Measurements from ENCODE around the gene EGLN3.

EGLN3 gene

DNA sequence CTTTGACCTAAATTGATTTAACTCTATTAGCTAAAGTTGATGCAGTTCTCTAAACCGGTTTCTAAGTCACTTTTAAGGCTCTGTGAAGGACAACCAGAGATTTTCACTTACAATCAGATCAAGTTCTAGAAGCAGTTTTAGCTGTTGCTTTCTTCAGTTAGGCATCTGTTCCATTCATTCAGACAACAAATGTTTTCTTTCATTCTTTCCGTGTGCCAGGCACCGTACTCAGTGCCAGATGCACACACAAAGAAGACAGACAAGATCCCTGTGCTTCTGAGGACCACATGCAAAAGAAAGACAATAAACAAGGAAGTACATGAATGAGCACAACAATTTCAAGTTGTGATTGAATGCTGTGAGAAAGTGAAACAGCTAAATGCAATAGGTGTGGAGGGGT, 11.1 kb upstream of the EGLN3 start:
- no peak for DNase-seq (ENCODE audit: low read depth in 2 of 2)

DNA sequence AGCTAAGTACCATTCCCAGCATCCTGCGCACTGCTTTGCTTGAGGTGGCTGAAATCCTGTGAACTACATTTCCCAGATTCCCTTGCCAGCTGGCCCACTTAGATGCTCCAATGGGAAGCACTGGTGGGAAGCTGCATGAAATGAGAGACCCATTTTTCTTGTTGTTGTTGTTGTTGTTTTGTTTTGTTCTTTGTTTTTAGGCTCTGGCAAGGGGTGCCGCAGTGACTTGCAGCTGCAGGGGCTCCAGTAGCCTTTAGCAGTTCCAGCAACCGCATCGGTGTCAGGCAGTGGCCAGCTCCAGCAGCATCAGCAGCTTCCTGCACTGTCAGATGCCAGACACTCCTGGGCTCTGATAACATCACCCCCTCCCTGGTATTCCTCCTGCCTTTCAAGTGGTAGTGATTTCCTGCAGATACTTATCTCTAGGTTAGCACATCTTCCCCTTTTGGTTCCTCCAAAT, 8.8 kb upstream of the EGLN3 start:
- DNase-seq (ENCODE audit: low read depth in 2 of 2) = no peak

DNA sequence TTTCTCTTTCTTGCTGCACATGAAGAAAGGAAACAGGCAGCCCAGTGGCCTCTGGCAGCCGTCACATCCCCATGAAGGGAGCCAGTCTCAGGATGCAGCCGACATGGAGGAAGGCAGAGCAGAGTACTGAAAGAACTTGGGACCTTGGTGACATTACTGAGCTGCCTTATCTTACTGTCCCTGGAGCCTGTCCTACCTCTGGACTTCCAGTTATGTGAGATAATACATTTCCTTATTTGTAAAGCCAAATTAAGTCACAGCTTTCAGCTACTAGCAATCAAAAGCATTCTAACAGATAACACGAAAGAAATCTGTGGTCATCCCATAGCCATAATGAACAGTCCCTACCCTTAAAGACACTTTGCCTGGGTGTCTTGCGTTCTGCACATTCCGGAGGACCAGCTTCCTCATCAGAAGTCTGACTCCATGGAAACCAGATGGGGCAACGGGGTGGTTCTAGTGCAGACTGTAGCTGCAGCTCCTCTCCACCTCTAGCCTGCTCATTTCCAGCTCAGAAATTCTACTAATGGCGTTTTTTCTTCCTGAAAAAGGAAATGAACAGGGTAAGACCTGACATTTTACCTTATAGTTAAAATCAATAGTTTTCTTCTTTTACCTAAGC, 7.8 kb upstream of the EGLN3 start:
- no peak for DNase-seq (ENCODE audit: low read depth in 2 of 2)

DNA sequence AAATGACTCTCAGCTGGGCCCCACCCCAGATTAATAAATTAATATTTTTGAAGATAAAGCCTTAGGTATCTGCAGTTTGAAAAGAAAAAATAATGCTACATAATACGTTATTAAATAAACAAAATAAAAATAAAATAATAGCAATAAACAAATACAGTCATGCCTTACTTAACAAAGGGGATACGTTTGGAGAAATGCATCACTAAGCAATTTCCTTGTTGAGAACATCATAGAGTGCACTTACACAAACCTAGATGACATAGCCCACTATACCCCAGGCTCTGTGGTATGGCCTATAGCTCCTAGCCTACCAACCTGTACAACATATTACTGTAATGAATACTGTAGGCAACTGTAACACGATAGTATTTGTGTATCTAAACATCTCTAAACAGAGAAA, 7.1 kb upstream of the EGLN3 start:
- DNase-seq (ENCODE audit: low read depth in 2 of 2) = no peak

DNA sequence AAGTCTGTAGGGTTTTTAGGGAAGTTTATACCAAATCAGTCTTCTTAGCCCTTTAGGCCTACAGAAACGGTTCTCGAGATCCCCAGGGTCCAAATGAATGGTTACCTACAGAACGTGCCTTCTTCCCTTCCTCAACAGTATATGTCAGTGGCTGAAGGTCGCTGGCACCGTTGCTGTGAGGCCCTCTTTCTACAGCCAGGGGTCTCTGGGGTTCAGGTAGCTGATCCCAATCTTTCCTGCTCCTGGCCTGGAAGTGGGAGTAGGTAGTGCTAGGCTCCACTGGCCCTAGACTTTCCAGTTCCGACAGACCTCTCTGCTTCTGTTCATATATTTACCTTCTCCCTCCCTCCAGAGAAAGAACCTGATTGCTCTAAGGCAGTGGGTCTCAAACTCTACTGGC, 6.4 kb upstream of the EGLN3 start:
- DNase-seq (ENCODE audit: low read depth in 2 of 2) = no peak

DNA sequence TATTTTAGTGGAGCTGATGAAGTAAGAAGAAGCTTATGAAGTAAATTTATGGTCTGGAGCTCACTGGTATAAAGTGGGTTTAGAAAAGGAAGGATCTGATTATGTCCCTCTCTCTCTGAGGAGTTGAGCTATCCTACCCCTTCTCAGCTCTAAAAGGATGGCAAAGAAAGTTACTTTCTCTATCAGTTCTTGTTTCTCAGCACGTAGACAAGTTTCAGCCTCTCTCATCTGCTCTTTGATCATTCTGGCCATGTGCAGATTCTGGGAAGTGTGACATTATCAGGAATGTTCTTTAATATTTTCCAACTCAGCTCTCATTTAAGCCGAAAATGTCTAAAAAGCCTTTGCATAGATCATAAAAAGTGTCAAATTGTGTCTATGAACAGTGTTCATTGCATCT, 5.8 kb upstream of the EGLN3 start:
- DNase-seq (ENCODE audit: low read depth in 2 of 2) = no peak

DNA sequence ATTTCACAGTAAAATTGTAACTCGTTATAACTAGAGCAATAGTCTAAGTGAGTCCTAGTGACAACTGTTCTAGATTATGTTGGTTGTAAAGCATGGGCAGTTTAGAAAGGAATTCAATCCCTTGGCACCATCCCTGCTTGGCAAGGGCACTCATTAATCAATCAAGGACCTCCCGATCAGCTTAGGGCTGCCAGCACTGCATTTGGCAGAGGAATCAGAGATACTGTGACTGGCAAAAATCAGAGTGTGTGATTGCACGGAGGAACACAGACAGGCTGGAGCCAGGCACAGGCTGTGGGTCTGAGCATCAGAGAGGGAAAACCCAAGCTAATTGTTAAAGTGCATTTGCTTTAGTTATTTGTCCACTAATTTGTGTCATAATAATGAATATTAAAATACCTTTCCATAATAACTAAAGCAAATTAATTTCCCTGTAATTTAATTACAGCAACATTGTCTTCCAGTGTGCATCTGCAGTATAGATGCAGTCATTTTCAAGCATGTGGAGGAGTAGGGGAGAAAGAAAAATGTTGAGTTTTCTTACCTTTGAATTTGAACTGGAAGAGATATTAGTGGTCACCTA, 3.2 kb upstream of the EGLN3 start:
- DNase-seq (ENCODE audit: low read depth in 2 of 2) = no peak

DNA sequence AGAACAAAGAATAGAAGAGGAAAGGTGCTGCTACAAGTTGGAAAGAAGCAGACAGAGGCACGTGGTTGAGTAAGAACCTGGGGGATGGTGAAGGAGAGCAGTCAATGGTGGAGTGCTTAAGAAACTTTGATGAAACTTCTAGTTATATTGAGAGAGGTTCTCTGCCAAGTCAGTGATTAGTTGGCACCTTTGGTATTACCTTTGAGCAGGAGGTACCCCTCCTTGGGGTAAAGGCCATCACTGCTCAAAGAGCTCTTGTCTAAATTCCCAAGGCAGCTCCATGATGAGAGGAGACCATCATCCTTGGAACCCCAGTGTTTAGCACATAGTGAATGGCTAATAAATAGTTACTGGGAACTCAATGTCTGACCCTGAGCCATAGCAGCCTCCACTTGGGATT, 1.7 kb upstream of the EGLN3 start:
- DNase-seq (ENCODE audit: low read depth in 2 of 2) = no peak

DNA sequence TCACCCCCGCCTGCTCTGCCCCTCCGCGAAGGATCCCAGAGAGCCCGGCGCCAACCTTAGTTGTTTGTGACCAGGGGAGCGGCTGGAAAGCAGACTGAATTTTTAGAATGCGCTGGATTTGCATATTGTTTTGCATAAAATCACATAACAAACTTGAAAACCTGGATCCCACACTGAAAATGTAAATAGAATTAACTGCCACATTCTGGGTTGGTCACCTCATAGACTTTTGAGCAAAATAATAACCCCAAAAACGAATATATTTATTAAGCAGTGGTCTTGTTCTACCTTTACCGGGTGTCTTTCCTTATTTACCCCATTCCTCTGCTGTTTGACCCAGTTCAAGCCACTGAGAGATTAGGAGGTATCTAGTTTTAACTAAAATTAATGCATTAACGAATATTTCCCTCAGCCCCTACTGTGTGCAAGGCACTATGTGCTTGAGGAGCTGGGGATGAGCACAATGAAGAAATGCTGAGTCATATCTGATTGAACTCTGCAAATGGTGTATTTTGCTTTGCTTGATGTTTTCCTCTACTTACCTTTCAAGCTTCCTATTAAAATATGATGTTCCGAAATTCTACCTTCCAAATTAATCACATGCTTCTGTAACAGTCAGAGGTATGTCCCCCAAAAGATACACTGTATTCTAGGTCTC, 438 bp upstream of the EGLN3 start:
- DNase-seq (ENCODE audit: low read depth in 2 of 2) = no peak

DNA sequence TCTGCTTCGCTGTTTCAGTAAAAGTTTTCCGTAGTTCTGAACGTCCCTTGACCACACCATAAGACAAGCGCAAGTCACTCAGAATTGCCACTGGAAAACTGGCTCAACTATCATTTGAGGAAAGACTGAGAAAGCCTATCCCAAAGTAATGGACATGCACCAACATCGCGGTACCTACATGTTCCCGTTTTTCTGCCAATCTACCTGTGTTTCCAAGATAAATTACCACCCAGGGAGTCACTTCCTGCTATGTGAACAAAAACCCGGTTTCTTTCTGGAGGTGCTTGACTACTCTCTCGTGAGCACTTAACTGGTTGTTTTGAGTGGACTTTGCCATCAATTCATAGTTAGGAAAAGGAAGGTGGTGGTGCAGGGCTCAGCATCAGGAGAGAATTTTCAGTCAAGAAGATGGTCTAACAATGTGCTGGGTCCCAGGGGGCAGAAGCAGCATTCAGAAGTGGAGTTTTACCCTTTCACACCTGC, 1.4 kb downstream of the EGLN3 start:
- no peak for DNase-seq (ENCODE audit: low read depth in 2 of 2)

DNA sequence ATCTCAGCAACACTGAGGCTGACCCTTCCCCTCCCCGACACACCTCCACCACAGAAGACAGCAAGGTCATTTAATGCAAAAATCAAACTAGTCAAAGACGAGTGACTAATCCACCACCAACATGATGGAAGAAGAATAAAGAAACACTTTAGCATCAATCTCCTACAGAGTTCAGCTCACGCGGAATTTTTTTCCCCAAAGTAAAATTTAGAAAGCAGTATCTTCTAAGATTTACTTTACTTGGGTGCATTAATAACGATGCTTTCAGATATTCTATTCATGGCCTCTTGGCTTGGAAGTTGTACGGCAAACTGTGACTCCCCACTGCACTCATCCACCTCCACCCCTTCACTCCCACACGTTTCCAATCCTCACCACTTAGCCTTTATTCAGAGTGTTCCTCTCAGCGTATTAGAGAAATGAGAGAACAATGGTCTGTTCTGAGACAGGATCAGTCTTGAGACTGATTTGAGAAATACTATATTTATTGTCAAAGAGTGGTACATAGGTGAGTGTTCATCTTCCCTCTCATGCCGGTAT, 1.9 kb downstream of the EGLN3 start:
- no peak for DNase-seq (ENCODE audit: low read depth in 2 of 2)

DNA sequence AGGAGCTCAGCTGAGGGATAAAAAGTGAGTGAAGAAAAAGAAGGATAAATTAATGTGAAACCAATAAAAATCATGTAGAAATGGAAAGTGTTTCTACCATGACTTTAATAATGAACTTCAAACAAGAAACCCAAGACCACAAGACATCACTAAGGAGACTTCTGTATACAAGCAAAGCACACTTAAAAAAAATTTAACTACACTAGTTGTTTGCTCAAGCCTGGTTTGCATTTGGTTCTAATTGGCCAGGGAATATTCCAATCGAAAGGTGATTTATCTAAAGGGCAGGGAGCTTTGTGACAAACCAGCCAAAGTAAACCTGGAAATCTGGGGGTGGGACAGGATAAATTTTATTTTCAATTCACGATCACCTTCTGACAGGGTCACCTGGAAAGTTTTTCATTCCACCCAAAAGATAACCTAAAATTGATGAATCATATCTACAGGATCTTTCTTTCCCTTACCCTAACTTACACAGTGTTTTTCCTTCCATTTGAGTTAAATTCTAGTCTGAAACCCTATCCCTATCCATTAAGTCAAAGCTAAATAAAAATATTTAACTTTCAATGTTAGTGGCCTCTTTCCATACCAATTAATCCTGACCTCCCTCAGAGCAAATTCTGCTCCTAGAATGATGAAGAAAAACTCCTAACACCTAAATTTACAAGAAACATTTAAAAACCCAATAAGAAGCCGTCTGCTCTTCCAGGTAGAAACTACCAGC, 2.6 kb downstream of the EGLN3 start:
- DNase-seq (ENCODE audit: low read depth in 2 of 2) = no peak

DNA sequence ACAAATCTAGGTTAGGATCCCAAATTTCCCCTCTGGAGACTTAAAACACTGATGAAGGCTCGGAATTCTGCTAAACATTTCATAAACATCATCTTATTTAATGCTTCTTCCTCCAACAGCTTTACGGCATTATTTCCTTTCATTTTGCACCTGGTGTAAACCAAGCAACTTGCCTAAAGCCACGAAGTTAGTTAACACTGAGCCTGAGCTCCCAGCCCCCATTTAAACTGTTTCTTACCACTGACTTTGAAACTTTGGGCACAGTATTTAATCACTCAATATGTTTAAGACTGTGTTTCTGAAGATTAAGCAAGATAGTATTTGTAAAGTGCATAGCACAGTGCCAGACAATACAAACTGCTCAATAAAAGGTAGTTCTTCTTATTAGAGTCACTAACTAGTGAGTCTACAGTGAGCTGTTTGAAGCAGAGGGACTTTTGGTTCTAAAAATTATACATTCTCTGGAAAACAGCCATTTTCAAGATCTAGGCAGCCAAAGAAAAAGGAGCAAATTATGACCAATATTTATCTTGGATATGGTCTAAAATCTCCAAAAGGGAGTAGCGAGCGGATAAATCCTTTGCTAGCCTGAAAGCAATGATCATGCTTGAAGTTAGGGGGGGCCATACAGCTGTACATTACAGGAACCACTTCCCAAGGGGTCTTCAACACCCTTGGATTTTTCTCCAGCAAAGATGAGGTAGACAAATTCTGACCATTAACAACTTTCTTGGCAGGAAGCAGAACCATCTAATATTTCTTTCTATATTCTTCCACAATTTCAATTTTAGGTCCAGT, 4.0 kb downstream of the EGLN3 start:
- DNase-seq (ENCODE audit: low read depth in 2 of 2) = no peak

DNA sequence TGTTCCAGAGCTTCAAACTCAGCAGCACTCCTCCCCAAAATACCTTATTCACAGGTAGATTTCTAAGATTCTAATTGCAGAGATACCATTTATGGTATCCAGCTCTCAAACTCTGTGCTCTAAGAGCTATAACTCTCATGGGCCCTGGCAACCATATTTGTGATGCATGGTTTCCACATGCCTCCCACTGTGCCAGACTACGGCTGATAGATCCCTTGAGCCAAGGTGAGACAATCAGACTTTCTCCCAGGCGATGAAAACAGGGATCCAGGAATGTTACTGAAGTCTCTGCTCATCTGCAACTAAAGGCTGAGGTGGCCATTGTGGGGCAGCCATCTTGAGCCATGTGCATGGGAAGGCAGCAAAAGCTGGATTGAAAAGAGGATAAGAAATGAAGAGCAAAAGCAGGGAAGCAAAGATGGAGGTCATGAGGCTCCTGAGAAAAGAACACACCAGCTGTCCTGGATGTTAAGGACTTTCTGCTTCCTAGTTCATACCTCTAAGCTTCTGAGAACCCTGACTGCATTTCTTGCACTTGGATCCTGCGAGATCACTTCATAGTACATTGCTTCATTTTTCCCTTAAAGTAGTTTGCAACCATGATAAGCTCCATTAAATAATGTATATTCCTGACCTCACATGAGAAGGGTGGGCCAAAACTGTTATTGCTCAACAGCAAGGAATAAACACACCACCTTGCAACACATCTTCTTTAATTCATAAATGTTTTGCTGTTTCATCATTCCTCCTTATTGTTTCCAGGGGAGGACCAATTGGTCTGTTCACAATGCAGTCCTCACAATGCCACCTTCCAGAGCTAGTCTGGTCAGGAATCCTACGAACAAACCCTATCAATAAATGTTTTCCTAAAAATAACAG, 5.4 kb downstream of the EGLN3 start:
- DNase-seq (ENCODE audit: low read depth in 2 of 2) = no peak

DNA sequence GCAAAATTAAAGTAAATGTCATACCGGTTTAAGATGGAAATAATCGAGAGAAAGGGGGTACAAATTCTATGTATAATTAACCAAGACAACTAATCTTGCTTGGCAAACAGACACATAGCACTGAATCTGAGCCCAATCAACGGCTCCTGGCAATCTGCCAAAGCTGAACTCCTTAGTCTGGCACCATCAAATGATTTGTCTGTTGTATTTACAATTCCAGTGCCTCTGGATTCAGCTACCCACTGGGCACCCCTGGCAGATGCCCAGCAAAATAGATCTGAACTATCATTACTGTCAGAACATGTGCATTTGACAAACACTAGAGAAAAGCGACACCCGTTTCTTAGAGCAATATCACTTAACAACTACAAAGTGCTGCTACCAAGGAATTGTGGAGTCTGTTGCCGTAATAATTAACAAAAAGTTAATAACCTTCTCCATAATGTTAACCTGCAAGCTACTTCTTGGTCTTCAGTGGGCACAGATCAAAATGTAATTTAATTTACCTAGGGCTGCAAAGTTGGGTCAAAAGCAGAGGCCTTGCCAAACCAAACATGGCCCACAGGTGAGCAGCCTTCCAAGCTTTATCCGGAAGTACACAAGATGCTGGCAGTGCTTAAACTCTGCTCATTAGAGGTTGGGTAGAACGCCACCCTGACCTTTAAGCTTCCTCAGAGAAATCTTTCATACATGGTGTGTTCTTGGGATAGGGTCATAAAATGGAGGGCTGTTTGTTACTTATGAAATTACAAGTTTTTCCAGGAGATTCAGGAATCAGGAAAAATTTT, 7.6 kb downstream of the EGLN3 start:
- DNase-seq (ENCODE audit: low read depth in 2 of 2) = no peak

DNA sequence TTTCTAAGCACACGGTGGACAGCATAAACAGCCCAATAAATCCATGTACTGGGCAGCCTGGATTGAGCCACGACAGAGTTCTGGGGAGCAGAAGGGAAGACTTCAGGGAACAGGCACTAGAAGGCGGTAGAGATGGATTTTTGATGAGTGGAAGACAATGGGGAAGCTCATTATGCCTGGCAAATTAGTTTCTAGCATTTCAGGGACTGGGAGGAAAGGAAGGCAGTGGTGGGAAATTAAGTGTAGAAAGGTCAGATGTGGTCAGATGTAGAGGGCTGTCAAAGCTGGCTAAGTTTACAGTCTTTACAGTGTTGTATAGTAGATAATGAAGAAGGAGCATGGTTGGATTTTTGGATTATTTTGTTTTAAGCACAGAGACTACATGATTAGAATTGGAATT, 9.2 kb downstream of the EGLN3 start:
- DNase-seq (ENCODE audit: low read depth in 2 of 2) = no peak

DNA sequence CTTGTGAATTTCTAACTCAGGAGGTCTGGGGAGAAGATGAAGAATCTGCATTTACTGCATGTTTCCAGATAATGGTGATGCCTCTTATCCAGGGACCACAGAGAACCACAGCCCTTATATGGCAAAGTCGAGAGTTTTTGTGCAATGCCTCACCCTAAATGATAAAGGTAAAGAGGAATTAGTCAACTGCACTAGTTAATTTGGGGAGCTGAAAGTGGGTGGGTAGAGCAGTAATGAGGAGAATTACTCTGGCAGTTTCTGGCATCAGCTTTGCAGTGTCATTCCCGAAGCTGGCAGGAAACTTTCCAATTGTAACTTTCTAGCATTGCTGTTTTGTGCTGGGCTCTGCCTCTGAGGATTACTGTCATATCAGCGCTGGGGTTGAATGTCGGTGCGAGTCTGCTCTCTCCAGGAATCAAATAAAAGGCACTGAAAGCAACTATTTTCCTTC, 10.3 kb downstream of the EGLN3 start:
- no peak for DNase-seq (ENCODE audit: low read depth in 2 of 2)

DNA sequence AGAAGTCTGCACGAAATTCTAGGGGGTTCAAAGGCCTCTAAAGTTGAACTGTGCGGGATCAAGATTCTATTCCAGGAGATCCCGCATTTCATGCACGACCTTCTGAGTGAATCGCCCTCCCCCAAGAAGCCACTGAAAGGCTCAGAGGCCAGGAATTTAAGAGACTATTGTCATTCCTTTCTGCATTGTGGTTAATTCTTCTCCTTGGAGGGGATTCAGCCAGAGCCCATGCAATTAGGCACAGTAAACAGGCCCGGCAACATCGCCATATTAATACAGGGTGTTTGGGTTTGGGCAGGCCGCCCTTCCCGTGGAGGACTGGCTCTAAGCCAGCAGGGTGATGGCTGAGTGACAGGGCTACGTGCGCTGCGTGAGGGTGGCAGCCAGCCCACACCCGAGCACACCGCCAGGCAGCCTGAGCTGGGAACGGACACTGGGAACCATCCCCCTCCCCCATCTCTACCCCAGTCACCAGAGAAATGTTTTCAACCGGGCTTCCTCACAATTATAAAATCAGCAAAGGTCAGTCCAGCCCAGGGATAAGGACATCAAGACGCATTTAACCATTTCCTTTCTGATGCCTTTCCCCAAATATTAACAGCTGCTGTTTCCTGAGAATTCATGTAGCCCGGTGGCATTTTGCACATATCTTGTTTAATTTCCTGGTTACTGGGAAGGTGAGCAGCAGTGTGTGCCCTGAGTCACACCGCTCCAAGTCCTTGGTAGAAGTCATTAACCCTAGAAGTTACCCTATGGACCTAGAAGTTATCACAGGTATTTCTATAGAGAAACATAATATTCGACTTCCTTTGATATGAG, 12.5 kb downstream of the EGLN3 start:
- no peak for DNase-seq (ENCODE audit: low read depth in 2 of 2)

DNA sequence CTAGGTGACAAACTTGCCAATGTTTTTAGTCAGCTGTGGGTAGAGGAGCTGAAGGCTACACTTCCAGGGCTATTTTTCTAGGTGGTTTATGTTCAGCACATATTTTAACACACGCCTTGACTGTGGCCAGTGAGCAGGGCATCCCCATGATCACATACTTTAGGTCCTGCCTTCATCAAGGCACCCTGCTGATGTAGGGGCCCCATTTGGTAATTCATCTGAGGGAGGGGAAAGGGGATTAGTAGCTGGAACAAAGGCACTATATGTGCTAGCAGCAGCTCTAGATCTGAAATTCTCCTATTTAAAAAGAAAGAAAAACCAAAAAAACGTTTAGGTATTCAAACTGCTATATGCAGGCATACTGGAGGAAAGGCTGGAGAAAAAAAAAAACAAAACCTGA, 14.5 kb downstream of the EGLN3 start:
- DNase-seq (ENCODE audit: low read depth in 2 of 2) = no peak
